MM.1S (cell line): ENCODE results near the gene MATK.

Experiments
- EZH2 ChIP-seq: fragments of 300-600 bp; sonication (generic); optimal IDR thresholded peaks from 2 replicates; pipeline ENCODE3; 2017; ENCODE audit warnings: low read depth, mild to moderate bottlenecking, antibody characterized with exemption, low read length, mixed read lengths
- EZH2phosphoT487 ChIP-seq: fragments of 300-600 bp; sonication (generic); IDR thresholded peaks from 2 replicates; pipeline ENCODE4 v1.6.1; 2018; ENCODE audit warnings: antibody characterized with exemption, low read length
- TF ChIP-seq, protein P1 (sequence below): fragments of 300-600 bp; sonication (generic); IDR thresholded peaks from 2 replicates; pipeline ENCODE4 v1.5.1; 2016; ENCODE audit warnings: antibody characterized with exemption, low read length, mixed read lengths

DNA sequence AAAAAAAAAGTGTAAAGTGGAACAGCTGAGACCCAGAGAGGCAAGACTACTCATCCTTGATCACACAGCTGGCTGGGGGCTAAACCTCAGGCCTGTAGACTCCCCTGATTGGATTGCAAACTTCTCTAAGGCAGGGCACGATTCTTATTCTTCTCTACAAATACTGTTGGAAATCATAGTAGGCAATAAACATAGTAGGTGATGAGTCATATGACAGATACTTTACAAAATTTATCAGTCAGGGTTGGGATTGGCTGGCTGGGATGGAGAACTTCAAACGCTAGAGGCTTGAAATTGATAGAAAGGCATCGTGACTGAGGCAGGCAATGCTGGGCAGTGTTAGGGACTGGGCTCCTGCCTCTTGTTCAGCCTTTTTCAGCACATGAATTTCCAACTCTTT is 5.9 kb upstream of the MATK start:
- TF ChIP-seq EZH2 = no peak
- TF ChIP-seq, protein P1, sequence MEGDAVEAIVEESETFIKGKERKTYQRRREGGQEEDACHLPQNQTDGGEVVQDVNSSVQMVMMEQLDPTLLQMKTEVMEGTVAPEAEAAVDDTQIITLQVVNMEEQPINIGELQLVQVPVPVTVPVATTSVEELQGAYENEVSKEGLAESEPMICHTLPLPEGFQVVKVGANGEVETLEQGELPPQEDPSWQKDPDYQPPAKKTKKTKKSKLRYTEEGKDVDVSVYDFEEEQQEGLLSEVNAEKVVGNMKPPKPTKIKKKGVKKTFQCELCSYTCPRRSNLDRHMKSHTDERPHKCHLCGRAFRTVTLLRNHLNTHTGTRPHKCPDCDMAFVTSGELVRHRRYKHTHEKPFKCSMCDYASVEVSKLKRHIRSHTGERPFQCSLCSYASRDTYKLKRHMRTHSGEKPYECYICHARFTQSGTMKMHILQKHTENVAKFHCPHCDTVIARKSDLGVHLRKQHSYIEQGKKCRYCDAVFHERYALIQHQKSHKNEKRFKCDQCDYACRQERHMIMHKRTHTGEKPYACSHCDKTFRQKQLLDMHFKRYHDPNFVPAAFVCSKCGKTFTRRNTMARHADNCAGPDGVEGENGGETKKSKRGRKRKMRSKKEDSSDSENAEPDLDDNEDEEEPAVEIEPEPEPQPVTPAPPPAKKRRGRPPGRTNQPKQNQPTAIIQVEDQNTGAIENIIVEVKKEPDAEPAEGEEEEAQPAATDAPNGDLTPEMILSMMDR = no peak
- no peak for TF ChIP-seq EZH2phosphoT487
